CD4-positive, alpha-beta T cell treated with Interleukin-1 beta for 1 hour (primary cell): ENCODE results near the gene ADGRD1.

Experiments
- DNase-seq, 2 donors: peaks; one replicate each; pipeline ENCODE4 v3.0.0-alpha.2; 2020 to 2022

The ADGRD1 gene

DNA sequence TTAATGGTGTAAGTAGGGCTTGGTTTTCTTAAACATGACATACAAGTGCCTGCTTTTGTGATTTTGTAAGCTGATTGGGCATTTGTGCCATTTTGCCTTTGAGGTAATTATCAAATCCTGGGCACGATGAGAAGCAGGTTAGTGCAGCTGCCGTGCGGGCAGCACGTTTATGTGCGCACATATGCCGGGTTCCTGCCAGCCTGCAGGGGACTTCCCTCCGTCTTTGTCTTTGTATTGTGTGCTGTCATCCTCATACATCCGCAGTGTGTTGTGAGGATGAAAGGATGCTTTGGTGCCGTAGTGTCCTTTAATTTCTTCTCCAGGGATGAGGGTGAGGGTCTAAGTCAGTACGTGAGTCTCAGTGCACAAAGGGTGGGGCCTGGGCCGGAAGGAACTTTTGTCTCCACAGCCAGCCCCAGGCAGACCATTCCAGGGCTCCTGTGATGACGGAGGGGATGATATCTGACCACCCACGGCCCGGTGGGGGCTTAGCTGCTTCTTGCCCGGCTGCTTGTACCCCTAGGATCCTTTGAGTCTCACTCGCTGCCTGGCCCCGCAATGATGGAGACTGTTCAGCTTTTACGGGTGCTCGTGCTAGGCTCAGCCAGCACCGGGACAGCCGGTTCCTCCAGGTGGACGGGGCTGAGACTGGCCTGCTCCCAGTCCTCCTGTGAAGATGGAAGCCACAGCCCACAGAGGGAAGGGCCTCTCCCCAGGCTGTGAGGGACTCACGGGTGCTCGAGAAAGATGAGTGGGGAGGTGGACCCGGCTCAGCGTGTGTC is 54.6 kb downstream of the ADGRD1 start:
- DNase-seq: no peak

- DNase-seq: no peak
Measured at GRCh38 chr12:131008913-131009270, 55.2 kb downstream of the ADGRD1 start.

GRCh38 chr12:131009595-131010395 is 56.1 kb downstream of the ADGRD1 start:
- DNase-seq: no peak

- DNase-seq: no peak
Measured at GRCh38 chr12:131010396-131011131, 56.9 kb downstream of the ADGRD1 start.

GRCh38 chr12:131011165-131012079 is 57.7 kb downstream of the ADGRD1 start:
- no peak for DNase-seq

DNA sequence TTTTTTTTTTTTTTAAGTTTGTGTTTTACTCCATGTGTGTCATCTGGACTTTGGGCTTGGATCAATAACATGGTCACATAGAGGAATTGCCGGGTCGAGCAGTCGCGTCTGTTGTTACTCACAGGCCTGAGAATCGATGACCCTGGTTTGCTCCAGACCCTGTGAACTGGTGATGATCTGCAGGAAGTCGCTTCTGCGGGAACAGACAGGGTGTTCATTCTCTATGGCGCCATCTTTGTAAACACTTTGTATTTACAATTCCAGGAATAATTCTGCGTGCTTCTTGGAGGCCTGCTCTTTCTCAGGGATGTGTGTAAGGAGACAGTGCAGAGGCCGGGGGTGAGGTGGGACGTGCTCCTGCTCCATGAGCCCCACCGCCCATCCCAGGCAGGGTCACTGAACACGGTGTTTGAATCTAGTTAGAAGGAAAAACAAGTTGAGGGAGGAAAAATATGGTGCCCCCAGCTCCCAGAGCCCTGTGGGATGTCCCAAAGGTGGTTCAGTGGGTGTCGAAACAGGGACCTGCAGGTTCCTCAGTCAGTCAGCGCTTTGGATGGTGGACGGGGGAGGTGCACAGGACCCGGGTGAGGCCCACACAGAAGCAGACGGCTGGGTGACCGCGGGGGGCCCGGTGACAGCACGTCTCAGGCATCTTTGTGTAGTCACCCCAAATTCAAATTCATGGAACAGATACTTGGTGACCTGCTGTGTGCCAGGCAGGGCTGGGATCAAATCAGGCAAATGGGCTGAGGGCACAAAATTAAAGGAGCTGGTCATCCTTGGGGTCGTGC is 58.8 kb downstream of the ADGRD1 start:
- DNase-seq: no peak

- DNase-seq: no peak
Measured at GRCh38 chr12:131013118-131013517, 59.4 kb downstream of the ADGRD1 start.

DNA sequence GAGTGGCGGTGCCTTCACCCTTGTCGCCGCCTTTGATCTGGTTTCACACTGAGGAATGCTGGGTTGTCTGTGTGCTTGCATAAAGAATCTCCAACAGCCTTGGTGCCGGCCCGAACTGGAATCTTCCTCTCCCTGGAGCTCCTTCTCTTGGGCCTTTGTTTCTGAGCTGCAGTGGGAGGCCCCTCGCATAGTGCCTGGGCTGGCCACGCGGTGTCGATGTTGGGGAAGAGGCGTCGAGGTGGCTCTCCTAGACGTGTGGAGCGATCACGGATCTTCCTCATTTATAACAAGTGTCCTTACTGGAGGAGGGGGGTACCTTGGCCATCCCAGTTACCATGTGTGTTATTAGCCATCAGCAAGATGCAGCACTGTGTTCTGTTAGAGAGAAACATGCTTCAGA is 60.6 kb downstream of the ADGRD1 start:
- DNase-seq: no peak

- no peak for DNase-seq
Measured at GRCh38 chr12:131015581-131016337, 62.1 kb downstream of the ADGRD1 start.

DNA sequence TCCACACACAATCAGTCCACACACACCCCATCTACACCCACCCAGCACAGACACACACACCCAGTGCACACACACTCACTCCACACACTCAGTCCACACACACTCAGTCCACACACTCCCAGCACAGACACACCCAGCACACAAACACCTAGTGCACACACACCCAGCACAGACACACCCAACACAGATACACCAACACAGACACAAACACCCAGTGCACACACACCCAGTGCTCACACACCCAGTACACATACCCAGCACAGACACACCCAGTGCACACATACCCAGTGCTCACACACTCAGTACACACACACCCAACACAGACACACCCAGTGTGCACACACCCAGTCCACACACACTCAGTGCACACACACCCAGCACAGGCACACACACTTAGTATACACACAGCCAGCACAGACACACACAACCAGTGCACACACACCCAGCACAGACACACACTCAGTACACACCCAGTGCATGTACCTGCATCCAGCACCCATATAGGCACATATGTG is 63.8 kb downstream of the ADGRD1 start:
- no peak for DNase-seq

DNA sequence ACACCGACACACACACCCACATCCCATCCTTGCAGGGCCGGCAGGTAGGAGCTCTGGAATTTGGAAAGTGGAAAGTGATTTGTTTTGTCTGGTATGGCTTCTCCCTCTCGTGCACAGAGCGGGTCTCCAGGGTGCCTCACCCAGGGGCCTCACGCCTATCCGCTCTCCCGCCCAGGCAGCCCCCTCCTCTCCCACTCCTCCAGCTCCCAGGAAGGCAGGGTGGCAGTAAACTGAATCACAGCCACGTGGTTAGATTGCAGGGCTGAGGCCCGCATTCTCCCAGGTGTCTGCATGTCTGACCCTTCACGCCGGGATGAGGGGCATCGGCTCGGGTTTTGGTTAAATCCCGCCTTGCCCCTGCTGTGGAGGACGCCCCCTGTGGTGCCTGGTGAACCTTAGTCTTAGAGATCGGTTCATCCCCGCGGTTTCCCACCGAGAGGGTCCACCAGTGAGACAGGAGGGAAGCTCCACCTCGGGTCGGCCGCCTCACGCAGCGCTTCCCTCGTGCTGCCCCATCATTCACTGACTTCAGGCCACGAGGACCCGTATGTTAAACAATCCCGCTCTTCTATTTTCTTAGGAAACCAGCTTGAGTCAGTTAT is 64.4 kb downstream of the ADGRD1 start:
- DNase-seq: no peak

- DNase-seq: no peak
Measured at GRCh38 chr12:131018808-131019397, 65.2 kb downstream of the ADGRD1 start.

GRCh38 chr12:131020326-131021153 is 66.8 kb downstream of the ADGRD1 start:
- no peak for DNase-seq

- no peak for DNase-seq
Measured at GRCh38 chr12:131021154-131021541, 67.4 kb downstream of the ADGRD1 start.

- no peak for DNase-seq
Measured at GRCh38 chr12:131024026-131024425, 70.3 kb downstream of the ADGRD1 start.

DNA sequence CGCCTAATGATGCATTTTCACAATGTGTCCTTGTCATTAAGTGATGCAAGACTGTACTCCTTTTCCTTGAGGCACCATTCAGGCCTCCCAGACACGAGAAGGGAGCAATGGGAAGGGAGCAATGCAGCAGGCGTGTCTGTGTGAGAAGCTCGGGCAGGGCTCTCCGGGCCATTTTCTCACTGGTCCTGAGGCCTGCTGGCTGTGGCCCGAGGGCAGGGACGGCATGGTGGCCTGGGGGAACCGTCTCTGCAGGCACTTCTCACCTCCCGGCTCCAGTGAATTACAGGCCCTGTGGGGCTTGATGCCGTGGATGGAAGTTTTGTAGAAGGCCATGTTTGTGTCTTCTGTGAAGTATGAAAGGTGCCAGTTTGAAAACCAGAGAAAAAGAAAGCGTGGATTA is 71.0 kb downstream of the ADGRD1 start:
- no peak for DNase-seq

DNA sequence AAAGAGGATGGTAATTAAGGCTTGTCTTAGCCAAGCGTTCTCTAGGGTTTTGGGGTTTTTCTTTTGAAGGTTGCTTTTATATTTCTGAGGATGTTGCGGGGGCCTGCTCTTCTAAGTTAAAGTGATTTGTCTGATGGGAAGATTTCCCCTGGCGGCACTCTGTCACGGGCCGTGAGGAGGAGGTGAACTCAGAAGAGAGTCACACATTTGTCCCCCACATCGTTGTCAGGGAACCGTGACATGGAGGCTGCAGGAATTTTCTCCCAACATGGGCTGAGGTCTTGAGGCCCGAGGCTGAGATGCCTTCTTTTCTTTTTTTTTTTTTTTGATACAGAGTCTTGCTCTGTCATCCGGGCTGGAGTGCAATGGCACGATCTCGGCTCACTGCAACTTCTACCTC is 71.5 kb downstream of the ADGRD1 start:
- no peak for DNase-seq

DNA sequence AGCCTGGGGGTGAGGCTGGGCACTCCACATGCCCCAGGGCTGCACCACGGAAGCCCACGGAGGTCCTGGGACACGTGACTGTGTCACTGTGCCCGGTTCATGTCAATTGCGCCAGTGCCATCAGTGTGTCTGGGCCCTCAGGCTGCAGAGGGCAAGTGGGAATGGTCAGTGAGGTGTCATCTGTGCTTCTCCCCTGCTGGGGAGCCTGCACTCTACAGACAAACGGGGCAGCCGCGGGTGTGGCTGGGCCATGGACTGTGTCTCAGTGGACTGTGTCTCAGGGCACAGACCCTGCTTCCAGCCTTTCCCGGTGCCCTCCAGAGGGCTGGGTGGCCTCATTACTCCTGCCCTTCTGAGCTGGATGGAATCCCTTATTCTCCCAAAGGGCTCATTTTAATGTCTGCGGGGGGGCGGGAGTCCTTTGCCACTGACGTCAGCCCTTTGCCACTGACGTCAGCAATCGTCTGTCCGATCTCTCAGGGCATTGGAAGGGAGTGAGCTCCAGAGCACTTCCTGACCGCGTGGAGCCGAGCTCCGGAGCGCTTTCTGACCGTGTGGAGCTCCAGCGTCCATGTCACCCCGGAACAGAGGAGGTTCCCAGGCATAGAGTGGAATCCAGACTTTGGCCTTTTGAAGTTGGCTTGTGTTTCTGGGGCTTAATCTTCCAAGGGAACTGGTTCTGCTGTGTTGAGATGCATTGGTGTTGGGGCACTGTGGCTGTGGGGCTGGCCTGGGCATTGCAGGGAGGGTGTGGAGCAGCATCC is 72.4 kb downstream of the ADGRD1 start:
- no peak for DNase-seq
